Adipocyte (in vitro differentiated cells): ENCODE measurements around the gene NUDT21.

Source experiments
- DNase-seq: peaks from one replicate; pipeline ENCODE4 v3.0.0-alpha.2; 2015; ENCODE audit warnings: low read depth
- H3K27me3 ChIP-seq: replicated peaks from 2 replicates; pipeline ENCODE4 v1.7.0; 2013; ENCODE audit warnings: mild to moderate bottlenecking, low read length, moderate library complexity; ENCODE audit not compliant: control insufficient read depth, insufficient read depth
- H3K36me3 ChIP-seq: 2 replicates; pipeline ENCODE4 v1.7.0; 2013; ENCODE audit warnings: low read length, mild to moderate bottlenecking, moderate library complexity; ENCODE audit not compliant: control insufficient read depth, insufficient read depth, severe bottlenecking
- H3K4me1 ChIP-seq: 2 replicates; pipeline ENCODE4 v1.7.0; 2013; ENCODE audit warnings: mild to moderate bottlenecking, low read length, moderate library complexity; ENCODE audit not compliant: control insufficient read depth, insufficient read depth
- H3K4me3 ChIP-seq: 2 replicates; pipeline ENCODE4 v1.7.0; 2013; ENCODE audit warnings: mild to moderate bottlenecking, low read length, moderate library complexity
- H3K9ac ChIP-seq: 2 replicates; pipeline ENCODE4 v1.7.0; 2013; ENCODE audit warnings: mild to moderate bottlenecking, low read length, moderate library complexity
- H3K9me3 ChIP-seq: 2 replicates; pipeline ENCODE4 v1.7.0; 2013; ENCODE audit warnings: mild to moderate bottlenecking, low read length, moderate library complexity; ENCODE audit not compliant: control insufficient read depth

Gene NUDT21

DNA sequence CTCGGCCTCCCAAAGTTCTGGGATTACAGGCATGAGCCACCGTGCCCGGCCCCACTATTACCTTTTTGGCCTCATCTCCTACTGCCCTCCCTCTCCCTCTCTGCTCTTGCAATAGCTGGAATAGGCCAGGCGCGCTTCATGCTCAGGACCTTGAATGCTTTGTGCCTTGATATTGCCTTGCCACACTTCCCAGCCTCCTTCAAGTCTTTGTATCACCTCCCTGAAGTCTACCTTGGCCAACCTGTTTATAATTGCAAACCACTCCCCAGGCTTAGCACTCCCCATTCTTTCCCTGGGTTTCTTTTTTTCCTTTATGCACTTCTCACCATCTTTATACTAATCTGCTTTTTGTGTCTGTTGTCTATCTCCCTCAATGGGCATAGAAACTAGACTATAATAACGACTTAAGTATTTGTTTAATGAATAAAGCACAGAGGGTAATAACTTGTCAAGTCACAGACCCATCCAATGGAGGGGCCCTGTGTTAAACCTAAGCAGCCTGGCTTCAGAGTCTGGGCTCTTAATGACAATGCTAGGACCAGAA lies 6.9 kb upstream of the NUDT21 start:
- Histone ChIP-seq H3K9ac (no peak overlapping the region), H3K4me3 (no peak overlapping the region), H3K27me3 (no peaks in the 10 kb centered on the region), H3K36me3 (peaks cover 93% of the 10 kb centered on the region), H3K9me3 (no peaks in the 10 kb centered on the region), H3K4me1 (peaks cover 5% of the 10 kb centered on the region)
- no peak for DNase-seq

DNA sequence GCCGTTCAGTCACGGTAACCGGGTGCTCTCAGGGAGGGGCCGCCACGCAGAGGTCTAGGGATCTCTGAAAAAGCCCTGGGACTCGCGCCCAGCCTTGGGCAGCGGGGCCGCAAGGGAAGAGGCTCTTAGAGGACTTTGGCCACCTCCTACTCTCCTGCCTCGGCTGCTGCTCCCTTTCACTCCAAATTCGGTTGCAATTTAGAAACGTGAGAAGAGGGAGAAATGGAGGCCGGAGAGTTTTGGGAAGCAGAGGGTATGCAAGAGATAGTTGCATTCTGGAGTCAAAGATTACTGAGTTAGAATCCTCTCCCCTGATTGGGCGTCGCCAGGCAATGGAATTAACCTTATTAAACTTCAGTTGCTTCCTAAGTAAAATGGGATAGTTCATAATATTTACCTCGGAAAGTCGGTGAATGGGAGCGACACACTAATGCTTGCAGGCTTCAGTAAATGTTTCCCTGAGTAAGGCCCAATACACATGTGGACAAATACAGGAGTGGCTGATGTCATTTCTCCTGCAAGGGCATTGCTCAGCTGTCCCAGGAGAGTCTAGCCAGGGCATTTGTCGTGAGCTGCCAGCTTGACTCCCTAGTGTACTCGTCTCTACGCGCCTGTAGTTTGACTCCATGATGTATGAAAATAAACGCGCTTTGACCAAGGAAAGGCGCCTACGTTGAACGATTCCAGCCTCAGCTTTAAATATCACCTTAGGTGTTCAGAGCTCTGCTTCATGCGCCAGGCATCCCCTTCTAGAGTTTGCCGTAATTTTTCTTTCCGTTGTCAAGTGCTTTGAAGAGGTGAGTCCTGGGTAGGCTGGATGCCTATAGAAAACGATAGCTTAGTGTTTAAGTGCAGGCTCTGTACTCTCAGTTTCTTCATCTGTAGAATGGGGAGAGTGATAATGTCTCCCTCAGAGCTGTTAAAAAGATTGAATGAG lies 889 bp upstream of the NUDT21 start:
- H3K36me3 ChIP-seq, result peaks cover 44% of the 10 kb centered on the region
- no peaks in the 10 kb centered on the region for H3K27me3 ChIP-seq
- DNase-seq, result peak; percentile 81
- peak overlapping the region; percentile 89 for H3K4me3 ChIP-seq
- H3K9me3 ChIP-seq, result no peaks in the 10 kb centered on the region
- H3K9ac ChIP-seq, result peak overlapping the region; percentile 92
- H3K4me1 ChIP-seq, result peaks cover 28% of the 10 kb centered on the region

DNA sequence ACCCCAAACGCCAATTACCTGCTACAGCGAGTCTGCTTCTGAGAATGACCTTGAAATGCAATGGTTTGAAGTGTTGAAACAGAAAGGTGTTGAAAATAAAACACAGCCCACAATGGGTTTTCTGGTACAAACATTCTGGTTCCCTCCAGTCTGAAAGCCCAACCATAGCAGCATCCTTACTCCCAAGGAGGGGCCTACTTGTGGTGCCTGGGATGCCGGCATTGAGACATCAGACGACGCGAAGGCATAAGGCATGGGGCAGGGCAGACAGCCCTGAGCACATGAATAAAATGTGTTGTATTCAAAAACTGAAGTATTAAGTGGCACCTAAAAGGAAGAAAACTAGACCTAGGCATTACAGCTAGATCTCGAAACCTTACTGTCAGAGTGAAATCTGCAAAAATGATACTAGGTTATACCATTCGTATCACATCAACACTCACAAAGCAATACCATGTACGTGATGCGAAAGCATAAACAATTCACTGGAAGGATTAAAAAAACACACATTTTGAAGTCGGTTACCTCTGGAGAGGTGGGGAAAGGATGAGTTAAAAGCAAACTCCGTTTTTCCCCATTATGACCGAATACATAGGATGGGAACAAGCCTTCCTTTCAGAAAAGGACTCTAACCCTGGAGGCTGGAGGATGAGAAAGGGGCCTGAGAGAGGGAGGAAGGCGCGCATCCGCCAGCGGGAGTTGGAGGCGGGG lies 702 bp downstream of the NUDT21 start:
- Histone ChIP-seq H3K4me1 (peaks cover 28% of the 10 kb centered on the region), H3K27me3 (no peaks in the 10 kb centered on the region), H3K9me3 (no peaks in the 10 kb centered on the region), H3K36me3 (peaks cover 44% of the 10 kb centered on the region), H3K9ac (peak overlapping the region; percentile 92), H3K4me3 (peak overlapping the region; percentile 89)
- DNase-seq, result peak; percentile 57

DNA sequence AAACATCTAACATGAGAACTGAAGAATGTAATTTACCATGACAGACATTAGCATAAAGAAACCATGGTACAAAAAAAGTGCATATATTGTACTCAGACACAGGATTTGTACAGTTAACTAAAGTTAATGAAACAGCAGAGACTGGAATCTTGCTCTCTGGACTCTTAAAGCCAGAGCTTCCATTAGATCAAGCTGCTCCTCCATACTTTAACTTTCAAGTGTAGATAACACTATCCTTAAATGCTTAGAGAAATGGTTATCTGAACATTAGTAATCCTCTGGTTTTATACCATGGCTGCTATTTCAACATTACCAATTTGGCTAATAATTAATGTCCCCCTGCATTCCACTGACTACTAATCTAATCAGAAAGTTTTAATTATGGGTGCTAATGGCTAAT lies 3.1 kb downstream of the NUDT21 start:
- Histone ChIP-seq H3K9me3 (no peaks in the 10 kb centered on the region), H3K4me3 (no peak overlapping the region), H3K9ac (no peak overlapping the region), H3K36me3 (peaks cover 36% of the 10 kb centered on the region), H3K4me1 (peaks cover 26% of the 10 kb centered on the region), H3K27me3 (no peaks in the 10 kb centered on the region)
- DNase-seq, result no peak

DNA sequence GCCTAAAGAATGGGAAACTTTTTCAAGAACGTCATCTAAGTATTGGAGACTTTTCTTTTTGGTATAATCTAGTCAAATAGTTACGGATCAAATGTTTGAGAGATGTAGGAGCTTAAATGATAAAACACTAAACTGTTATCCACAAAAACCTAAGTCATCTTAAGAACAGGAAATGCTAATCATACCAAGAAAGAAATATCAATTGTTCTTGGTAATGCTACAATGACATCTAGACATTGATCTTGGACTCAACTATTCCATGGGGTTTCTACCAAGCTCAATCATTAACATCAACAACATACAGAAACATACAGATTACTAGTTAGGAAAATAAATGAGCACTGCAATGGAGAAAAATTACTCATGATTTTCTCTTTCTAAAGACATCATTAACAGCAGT lies 3.8 kb downstream of the NUDT21 start:
- H3K9me3 ChIP-seq, result no peaks in the 10 kb centered on the region
- H3K27me3 ChIP-seq, result no peaks in the 10 kb centered on the region
- H3K4me3 ChIP-seq, result no peak overlapping the region
- H3K9ac ChIP-seq, result no peak overlapping the region
- H3K4me1 ChIP-seq, result peaks cover 19% of the 10 kb centered on the region
- peaks cover 42% of the 10 kb centered on the region for H3K36me3 ChIP-seq
- DNase-seq, result no peak

DNA sequence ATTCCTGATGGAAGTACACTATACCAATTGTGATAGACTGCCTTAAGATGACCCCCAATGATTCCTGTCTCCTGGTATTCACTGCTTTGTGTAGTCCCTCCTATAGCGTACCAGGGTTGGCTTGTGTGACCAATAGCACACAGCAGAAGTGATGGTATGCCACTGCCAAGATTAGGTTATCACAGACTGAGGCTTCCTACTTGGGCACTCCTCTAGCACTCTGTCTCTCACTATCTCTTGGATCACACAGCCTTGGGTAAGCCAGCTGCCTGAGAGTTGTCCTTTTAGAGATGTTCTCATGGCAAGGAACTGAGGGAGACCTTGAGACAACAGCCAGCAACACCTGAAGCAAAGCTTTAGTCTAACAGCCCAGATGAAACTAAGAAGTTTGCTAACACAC lies 13.1 kb downstream of the NUDT21 start:
- DNase-seq, result no peak
- Histone ChIP-seq H3K4me1 (no peaks in the 10 kb centered on the region), H3K9ac (no peak overlapping the region), H3K27me3 (no peaks in the 10 kb centered on the region), H3K4me3 (no peak overlapping the region), H3K9me3 (no peaks in the 10 kb centered on the region), H3K36me3 (peaks cover 73% of the 10 kb centered on the region)

DNA sequence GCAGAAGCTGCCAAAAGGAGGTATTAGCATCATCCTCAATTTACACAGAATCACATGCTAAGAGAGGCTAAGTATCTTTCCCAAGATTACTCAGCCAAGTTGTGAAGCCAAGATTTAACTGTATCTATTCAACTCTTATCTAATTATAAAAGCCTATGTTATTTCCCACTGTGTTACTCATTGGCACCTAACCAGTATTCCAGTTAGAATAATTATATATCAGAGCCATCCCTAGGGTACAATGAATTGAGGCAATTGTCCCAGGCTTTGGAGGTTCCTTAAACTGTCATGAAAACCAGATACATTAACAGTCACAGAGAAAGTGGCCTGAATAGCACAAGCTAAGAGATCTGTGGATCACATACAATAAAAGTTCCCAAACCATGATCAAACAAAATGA lies 14.9 kb downstream of the NUDT21 start:
- Histone ChIP-seq H3K9ac (no peak overlapping the region), H3K9me3 (no peaks in the 10 kb centered on the region), H3K4me1 (no peaks in the 10 kb centered on the region), H3K27me3 (no peaks in the 10 kb centered on the region), H3K36me3 (peaks cover 75% of the 10 kb centered on the region), H3K4me3 (no peak overlapping the region)
- no peak for DNase-seq

DNA sequence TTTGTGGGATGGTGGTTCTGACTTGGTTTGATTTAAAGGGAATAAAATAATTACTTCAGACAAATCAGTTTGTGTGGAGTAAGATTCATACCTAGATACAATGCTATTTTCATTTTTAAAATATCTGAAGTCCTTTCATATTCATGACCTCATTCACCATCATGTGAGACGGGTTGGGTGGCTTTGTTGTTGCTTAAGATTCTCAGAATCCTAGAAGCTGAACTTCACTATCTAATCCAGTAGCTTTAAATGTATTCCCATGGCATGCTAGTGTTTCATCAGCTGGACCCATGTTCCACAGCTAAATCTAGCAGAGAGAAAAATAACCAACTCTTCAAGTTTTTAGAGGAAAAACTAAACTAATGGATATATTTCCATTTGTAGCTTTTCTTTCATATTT lies 23.0 kb downstream of the NUDT21 start:
- Histone ChIP-seq H3K36me3 (peaks cover 29% of the 10 kb centered on the region), H3K27me3 (no peaks in the 10 kb centered on the region), H3K9ac (peak overlapping the region; percentile 26), H3K4me1 (peaks cover 23% of the 10 kb centered on the region), H3K9me3 (no peaks in the 10 kb centered on the region), H3K4me3 (no peak overlapping the region)
- peak; percentile 52 for DNase-seq

DNA sequence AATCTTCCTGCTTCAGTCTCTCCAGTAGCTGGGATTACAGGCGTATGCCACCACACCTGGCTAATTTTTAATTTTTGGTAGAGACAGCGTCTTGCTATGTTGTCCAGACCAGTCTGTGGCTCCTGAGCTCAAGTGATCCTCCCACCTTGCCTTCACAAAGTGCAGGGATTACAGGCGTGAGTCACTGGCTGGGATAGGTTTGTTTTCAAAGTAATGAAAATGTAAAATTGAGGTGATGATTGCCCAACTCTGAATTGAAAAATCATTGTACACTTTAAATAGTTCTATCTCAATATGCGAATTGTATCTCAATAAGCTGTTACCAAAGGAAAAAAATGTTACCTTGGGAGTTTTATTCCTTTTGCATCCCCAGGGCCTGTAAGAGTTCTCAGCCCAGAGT lies 24.5 kb downstream of the NUDT21 start:
- no peak overlapping the region for H3K9ac ChIP-seq
- H3K4me1 ChIP-seq, result peaks cover 35% of the 10 kb centered on the region
- no peaks in the 10 kb centered on the region for H3K9me3 ChIP-seq
- H3K4me3 ChIP-seq, result no peak overlapping the region
- peaks cover 15% of the 10 kb centered on the region for H3K36me3 ChIP-seq
- H3K27me3 ChIP-seq, result no peaks in the 10 kb centered on the region
- DNase-seq, result no peak

DNA sequence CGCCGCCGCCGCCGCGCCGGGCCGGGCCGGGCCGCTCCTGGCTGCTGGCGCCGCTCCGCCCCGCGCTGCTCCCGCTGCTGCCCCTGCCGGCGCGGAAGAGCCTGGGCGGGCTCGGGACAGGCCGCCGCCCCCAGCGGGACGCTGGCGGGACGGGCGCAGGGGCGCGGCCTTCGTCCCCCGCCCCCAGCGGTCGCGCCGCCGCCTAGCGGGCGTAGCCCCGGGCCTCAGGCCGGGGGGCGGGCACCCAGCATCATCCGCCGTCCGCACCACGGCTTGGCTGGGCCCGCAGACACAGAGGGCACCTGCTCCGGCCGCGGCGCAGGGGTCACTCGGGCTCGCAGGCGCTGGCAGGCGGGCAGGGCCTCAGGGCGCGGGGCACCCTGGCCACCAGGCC lies 25.7 kb downstream of the NUDT21 start, which contains the start of gene AMFR:
AMFR (minus strand) TSS at position 107 of the 394 bp plus-strand sequence. CDS start 218 bp downstream, outside the sequence.
- Histone ChIP-seq H3K9me3 (no peaks in the 10 kb centered on the region), H3K4me3 (peak within 1 kb of the TSS; percentile 89), H3K9ac (peak within 1 kb of the TSS; percentile 89), H3K27me3 (no peaks in the 10 kb centered on the region), H3K4me1 (peaks cover 35% of the 10 kb centered on the region), H3K36me3 (peaks cover 6% of the 10 kb centered on the region)
- DNase-seq, result peak; percentile 94

DNA sequence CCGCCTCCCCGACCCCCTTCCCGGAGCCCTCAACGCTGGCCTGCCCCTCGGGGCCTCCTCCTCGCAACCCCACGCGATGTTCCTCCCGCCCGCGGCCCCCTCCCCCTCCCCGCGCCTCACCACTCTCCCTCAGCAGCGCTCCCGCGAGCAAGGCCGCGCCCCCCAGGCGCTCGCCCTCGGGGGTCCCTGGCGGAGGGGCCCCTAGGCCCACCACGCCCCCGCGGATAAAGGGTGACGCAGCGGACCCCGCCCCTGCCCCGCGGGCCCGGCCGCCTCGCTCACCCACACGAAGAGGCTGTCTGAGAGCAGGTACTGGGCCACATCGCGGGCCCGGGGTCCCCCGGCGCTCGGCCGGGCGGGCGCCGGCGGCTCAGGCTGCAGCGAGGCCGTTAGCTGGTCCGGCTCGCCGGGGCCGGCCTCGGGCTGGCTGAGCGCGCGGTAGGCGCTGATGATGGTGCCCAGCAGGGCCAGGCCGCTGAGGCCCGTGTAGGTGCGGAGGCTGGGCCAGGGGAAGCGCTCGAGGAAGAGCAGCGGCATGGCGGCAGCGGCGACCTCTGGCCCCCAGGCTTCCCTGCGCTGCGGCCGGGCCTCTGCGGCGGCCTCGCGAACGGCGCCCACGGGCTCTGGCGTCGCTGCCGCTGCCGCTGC lies 26.2 kb downstream of the NUDT21 start:
- Histone ChIP-seq H3K9me3 (no peaks in the 10 kb centered on the region), H3K9ac (peak overlapping the region; percentile 89), H3K4me3 (peak overlapping the region; percentile 89), H3K27me3 (no peaks in the 10 kb centered on the region), H3K4me1 (peaks cover 35% of the 10 kb centered on the region), H3K36me3 (peaks cover 3% of the 10 kb centered on the region)
- peak; percentile 67 for DNase-seq
